HepG2 (cell line): ENCODE results near the gene EEIG1. TPM values are rescaled to one million over a fixed set of nuclear protein-coding genes. Genes with fewer than 3 reads are reported as not detected.

Experiments
- ELK4 ChIP-seq: sonication (generic); formaldehyde crosslinking; IDR thresholded peaks from 2 replicates; pipeline ENCODE4 v1.9.0; 2021; ENCODE audit warnings: missing genetic modification reagents, borderline replicate concordance
- ETV5 ChIP-seq: IDR thresholded peaks from 2 replicates; pipeline ENCODE4 v1.6.1; 2018; ENCODE audit warnings: missing biosample characterization, missing genetic modification reagents, inconsistent platforms, borderline replicate concordance
- HES4 ChIP-seq: sonication (generic); formaldehyde crosslinking; IDR thresholded peaks from 2 replicates; pipeline ENCODE4 v1.9.0; 2021; ENCODE audit warnings: mild to moderate bottlenecking, missing genetic modification reagents, borderline replicate concordance
- SUZ12 ChIP-seq: fragments of 150-350 bp; IDR thresholded peaks from 2 replicates; pipeline ENCODE4 v1.6.1; 2014; ENCODE audit warnings: low read depth, low read length
- ZC3H4 ChIP-seq: sonication (generic); formaldehyde crosslinking; IDR thresholded peaks from 2 replicates; pipeline ENCODE4 v1.4.0; 2020; ENCODE audit warnings: missing genetic modification reagents, borderline replicate concordance
- ZFYVE20 ChIP-seq: sonication (generic); formaldehyde crosslinking; IDR thresholded peaks from 2 replicates; pipeline ENCODE4 v1.8.0; 2023; ENCODE audit warnings: low read depth, mild to moderate bottlenecking, moderate library complexity, missing genetic modification reagents, borderline replicate concordance
- ZNF232 ChIP-seq: sonication (generic); formaldehyde crosslinking; IDR thresholded peaks from 2 replicates; pipeline ENCODE4 v1.4.0; 2020; ENCODE audit warnings: missing genetic modification reagents, borderline replicate concordance
- ZNF382 ChIP-seq: sonication (generic); formaldehyde crosslinking; IDR thresholded peaks from 2 replicates; pipeline ENCODE4 v1.5.0; 2020; ENCODE audit warnings: missing genetic modification reagents, mild to moderate bottlenecking, borderline replicate concordance
- ZNF407 ChIP-seq: sonication (generic); formaldehyde crosslinking; IDR thresholded peaks from one replicate; pipeline ENCODE4 v1.5.1; 2020; ENCODE audit warnings: mild to moderate bottlenecking, missing genetic modification reagents; ENCODE audit errors: not compliant biosample characterization
- polyA plus RNA-seq, 8 experiments: library from polyadenylated mRNA; depleted of rRNA in 3 of 8; stranded (reverse) in 7 of 8; unstranded in 1 of 8; fragments of >200 nt; fragmentation: Illumina TruSeq in 4 of 8; extraction: Trizol in 4 of 8; gene quantifications; 2 replicates each; pipeline versions ENCODE4 v1.2.1 to v1.2.3, GENCODE V29; 2011 to 2016; ENCODE audit warnings: low read depth in 4 of 8, missing spikeins in 1 of 8, mixed read lengths in 1 of 8; ENCODE audit not compliant: insufficient read depth in 1 of 8
- total RNA-seq, 5 experiments: library from RNA; depleted of rRNA; stranded (reverse); fragments of >200 nt; fragmentation: Illumina TruSeq; extraction: Trizol; gene quantifications; 2 replicates each; pipeline ENCODE4 v1.2.3, GENCODE V29; 2016; ENCODE audit warnings: low read depth in 1 of 5
- TF ChIP-seq, protein P1 (sequence below): sonication (generic); formaldehyde crosslinking; IDR thresholded peaks from 2 replicates; pipeline ENCODE4 v1.5.1; 2020; ENCODE audit warnings: mild to moderate bottlenecking, missing genetic modification reagents, moderate library complexity

The EEIG1 gene
- total and polyA plus RNA-seq, 2 of the 13 experiments (the other 11 are each of a cell fraction or from before 2014, with no cell fraction given): 16.6 to 25.2 TPM

GRCh38 chr9:127967151-127967809 lies 13.5 kb downstream of the EEIG1 start (continued):
- TF ChIP-seq ZNF407 (CRISPR knock-in tag): no peak
- no peak for TF ChIP-seq ZFYVE20 (CRISPR knock-in tag)
- TF ChIP-seq ETV5: no peak
- no peak for TF ChIP-seq ZC3H4
- no peak for TF ChIP-seq ZNF232
- no peak for TF ChIP-seq HES4 (CRISPR knock-in tag)
- TF ChIP-seq ZNF382: no peak
- TF ChIP-seq SUZ12: no peak
- TF ChIP-seq, protein P1, sequence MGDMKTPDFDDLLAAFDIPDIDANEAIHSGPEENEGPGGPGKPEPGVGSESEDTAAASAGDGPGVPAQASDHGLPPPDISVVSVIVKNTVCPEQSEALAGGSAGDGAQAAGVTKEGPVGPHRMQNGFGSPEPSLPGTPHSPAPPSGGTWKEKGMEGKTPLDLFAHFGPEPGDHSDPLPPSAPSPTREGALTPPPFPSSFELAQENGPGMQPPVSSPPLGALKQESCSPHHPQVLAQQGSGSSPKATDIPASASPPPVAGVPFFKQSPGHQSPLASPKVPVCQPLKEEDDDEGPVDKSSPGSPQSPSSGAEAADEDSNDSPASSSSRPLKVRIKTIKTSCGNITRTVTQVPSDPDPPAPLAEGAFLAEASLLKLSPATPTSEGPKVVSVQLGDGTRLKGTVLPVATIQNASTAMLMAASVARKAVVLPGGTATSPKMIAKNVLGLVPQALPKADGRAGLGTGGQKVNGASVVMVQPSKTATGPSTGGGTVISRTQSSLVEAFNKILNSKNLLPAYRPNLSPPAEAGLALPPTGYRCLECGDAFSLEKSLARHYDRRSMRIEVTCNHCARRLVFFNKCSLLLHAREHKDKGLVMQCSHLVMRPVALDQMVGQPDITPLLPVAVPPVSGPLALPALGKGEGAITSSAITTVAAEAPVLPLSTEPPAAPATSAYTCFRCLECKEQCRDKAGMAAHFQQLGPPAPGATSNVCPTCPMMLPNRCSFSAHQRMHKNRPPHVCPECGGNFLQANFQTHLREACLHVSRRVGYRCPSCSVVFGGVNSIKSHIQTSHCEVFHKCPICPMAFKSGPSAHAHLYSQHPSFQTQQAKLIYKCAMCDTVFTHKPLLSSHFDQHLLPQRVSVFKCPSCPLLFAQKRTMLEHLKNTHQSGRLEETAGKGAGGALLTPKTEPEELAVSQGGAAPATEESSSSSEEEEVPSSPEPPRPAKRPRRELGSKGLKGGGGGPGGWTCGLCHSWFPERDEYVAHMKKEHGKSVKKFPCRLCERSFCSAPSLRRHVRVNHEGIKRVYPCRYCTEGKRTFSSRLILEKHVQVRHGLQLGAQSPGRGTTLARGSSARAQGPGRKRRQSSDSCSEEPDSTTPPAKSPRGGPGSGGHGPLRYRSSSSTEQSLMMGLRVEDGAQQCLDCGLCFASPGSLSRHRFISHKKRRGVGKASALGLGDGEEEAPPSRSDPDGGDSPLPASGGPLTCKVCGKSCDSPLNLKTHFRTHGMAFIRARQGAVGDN (CRISPR knock-in tag): no peak
- TF ChIP-seq ELK4 (CRISPR knock-in tag): no peak
